Skin epidermis (tissue), 12 donors: Measurements from ENCODE around the gene RAB37.

Experiments used
- H3K27ac ChIP-seq, 21 experiments: fragments of 200-600 bp; sonication (generic) in 11 of 21; one replicate each; pipeline ENCODE4 v1.5.0; 2020; ENCODE audit warnings: mild to moderate bottlenecking in 3 of 21, inconsistent platforms in 2 of 21, moderate library complexity in 2 of 21
- H3K4me3 ChIP-seq, 7 experiments: fragments of 200-600 bp; sonication (generic) in 2 of 7; one replicate each; pipeline ENCODE4 v1.5.0; 2020; ENCODE audit warnings: inconsistent platforms in 2 of 7, mild to moderate bottlenecking in 2 of 7, moderate library complexity in 1 of 7

RAB37 gene

DNA sequence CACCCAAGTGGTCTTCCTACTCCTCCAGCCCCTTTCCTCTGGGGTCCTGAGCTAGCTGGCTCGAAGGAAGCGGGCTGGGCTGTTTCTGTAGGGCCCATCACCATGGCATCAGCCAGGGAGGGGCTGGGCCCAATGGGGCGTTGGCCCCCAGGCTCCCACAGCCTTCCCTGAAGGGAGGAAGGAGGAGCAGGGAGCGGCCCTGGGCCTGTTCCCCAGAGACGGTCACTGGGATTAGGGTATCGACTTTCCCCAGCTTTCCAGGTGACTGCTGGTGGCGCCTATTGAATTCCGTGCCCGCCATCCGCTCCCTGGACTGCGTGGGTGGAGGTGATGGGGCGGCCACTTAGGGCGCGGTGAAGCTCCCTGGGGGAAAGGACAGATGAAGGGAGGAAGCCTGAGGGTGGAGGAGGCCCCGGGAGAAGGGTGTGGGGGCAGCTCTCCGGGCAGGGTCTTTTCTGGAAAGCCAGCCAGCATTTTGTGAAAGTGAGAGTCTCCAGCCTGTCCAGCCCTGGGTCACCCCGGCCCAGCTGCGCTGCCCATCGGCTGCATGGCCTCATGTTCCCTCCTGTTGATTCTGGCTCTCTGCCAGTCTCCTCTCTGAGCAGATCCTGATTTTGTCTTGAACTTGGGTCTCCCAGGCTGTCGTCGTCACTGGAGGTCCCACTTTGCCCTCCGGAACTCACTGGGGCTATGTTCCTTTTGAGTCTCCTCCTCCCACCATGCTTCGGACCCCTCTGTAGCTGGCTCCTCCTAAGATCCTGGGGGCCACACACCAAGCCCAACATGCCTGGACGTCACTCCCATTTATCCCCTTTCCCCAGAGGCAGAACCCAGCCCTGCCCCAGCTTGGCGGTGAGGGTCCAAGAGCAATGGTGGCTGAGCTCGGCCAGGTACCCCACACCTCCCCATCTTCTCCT, 21.1 kb downstream of the RAB37 start:
- Histone ChIP-seq H3K4me3 (peak overlapping the region in 1 of 7 experiments; percentile 2), H3K27ac (peak overlapping the region in 20 of 21 experiments; percentile 4 to 91 (median 74))

DNA sequence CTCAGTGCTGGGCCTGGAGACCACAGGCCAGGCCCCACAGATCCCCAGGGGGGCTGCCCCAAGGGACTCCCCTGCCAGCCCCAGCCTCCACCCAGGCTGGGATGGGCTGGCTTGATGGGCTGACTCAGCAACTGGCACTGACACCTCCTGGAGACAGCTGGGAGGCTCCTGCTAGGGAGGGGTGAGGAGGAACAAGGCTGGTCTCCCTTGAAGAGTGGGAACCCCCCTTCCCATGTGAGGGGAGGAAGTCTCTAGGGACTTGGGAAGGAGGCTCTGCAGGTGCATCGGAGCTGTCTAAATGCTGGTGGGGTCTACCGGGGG, 21.8 kb downstream of the RAB37 start:
- peak overlapping the region in 20 of 21 experiments; percentile 4 to 91 (median 74) for H3K27ac ChIP-seq
- H3K4me3 ChIP-seq: peak overlapping the region in 1 of 7 experiments; percentile 2

DNA sequence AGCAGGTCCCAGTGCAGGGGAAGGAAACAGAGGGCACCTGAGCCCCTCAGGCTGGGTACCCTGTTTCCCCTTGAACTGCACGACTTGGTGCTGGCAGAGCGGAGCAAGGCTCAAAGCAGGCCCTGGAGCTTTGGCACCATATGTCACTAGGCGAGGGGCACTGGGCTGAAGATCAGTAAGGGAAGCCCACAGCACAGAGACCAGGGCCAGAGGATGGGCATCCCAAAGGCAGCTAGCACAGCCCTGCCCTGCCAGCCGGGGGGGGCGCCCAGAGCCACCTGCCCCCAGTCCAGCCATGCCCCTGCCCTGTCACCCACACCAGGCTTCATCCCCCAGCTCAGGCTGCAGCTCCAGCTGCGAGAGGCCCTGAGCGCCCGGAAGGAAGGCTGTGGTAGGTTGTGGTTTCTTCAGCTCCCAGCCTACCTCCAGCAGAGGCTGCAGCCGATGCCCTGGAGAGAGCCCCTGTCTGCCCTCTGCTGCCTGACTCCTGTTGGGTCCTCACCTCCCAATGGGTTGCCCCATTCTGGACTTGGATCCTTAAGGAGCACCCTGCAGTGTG, 22.3 kb downstream of the RAB37 start:
- peak overlapping the region in 20 of 21 experiments; percentile 39 to 91 (median 75) for H3K27ac ChIP-seq
- H3K4me3 ChIP-seq: no peak overlapping the region

DNA sequence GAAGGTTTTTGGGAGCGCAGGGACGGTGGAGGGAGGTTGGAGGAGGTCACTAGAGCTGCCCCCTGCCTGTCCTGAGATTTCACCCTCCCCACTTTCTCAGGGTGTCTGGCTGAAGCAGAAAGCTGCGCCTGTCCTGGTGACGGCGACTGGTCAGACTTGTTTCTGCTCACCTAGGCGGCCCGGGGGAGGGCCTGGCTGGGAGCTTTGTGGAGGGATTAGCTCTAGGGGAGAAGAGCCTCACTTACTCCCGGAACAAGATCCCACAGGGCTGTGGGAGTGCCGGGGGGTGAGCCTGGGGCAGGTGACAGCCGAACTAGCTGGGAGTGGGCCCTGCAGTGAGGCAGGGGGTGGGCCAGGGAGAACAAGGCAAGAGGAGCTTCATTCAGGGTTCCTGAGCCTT, 22.9 kb downstream of the RAB37 start:
- H3K27ac ChIP-seq: peak overlapping the region in 20 of 21 experiments; percentile 39 to 91 (median 75)

DNA sequence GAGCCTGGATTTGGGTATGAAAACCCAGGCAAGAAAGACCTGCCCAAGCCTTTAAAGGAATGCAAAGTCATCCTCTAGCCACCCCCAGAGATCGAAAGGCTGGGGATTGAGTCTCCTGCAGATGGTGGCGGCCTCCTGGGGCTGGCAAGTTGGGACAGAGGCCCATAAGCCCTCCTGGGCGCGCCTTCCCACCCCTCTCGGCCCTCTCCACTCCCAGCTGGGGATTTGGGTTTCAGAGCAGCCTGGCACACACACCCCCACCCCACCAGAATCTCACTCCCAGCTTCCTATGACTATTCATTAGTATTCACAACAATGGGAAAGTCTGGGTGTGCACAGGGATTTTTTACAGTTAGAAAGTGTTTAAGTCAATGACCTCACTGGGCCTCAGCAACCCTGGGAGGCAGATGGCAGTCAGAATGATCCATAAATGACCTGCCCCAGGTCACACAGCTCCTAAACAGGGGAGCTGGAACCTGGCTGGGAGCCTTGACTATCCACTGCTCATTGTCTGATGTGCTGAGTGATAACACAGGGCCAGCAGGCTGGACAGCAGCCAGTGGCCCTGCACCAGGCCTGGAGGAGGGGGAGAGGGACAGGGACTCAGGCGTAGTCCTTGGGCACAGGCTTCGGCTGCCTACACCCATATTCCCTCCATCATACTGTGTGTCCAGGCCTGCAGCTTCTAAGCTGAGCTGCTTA, 23.5 kb downstream of the RAB37 start:
- Histone ChIP-seq H3K27ac (peak overlapping the region in 20 of 21 experiments; percentile 39 to 91 (median 75)), H3K4me3 (no peak overlapping the region)

More for the DNA sequence above, 22.9 kb downstream of the RAB37 start:
- H3K4me3 ChIP-seq: no peak overlapping the region

DNA sequence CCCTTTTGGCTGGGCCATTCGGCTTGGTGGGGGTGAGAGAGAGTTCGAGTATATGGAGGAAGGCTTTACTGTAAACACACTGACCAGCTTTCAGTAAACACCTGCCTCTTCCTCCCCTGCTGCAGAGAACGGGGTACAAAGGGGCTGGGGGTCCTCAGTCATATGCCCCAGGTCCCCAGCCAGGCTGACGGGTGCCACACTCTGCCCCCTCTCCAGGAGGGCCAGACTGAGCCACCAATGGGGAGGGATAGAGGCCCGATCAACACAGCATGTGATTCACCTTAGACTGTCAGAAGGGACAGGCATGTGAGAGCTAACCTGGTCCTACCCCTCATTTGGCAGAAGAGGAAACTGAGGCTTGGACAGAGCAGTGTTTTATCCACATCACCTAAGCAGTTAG, 24.4 kb downstream of the RAB37 start:
- Histone ChIP-seq H3K27ac (peak overlapping the region in 9 of 21 experiments; percentile 62 to 91 (median 75)), H3K4me3 (no peak overlapping the region)

DNA sequence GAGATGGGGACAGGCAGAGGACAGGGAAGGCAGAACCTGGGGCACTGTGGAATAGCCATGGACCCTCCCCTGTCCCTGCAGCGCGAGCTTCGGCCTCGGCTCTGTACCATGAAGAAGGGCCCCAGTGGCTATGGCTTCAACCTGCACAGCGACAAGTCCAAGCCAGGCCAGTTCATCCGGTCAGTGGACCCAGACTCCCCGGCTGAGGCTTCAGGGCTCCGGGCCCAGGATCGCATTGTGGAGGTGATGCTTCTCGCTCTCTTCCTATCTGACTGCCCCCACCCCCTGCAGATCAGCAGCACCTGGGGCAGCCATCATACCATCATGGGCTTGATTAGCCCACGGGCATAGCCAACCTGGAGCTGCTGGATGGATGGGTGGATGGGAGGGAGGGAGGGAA, 24.9 kb downstream of the RAB37 start:
- no peak overlapping the region for H3K27ac ChIP-seq

DNA sequence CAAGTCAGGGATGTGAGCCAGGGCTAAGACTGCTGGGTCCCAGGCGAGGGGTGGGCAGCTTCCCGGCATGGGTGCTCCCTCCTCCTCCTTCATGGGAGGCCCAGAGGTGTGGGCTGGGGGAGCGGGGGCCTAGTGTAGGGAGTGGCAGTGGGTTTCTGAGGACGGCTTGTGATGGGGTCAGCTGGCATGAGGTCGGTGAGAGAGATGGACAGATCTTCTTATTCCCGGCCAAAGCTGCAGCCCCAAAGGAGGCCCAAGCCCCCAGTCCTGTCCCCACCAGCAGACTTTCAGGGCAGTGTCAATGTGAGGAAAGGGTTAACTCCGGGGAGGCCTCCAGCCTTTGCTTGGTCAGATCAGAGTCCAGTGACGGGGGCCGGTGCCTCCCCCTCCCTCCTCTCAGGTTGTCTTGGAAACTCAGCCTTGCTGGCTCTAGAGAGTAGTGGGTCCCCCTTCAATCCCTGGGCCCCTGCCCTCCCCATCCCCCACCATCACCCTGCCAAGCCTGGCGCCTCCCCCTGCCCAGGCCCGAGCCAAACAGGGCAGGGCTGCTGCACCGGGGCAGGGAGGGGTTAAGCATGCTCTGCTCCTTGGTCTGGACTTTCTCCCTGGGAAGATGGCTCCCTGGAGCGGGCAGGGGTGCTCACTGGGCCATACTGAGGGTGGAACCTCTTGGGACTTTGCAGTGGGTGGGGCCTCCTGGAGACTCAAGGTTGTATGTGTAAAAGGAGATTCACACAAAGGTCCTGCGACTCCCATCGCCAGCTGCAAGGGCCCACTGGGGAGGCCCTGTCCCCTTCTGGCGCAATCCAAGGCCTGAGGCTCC, 26.7 kb downstream of the RAB37 start:
- Histone ChIP-seq H3K27ac (peak overlapping the region in 2 of 21 experiments; percentile 11 to 22), H3K4me3 (no peak overlapping the region)

More for the DNA sequence above, 24.9 kb downstream of the RAB37 start:
- no peak overlapping the region for H3K4me3 ChIP-seq

DNA sequence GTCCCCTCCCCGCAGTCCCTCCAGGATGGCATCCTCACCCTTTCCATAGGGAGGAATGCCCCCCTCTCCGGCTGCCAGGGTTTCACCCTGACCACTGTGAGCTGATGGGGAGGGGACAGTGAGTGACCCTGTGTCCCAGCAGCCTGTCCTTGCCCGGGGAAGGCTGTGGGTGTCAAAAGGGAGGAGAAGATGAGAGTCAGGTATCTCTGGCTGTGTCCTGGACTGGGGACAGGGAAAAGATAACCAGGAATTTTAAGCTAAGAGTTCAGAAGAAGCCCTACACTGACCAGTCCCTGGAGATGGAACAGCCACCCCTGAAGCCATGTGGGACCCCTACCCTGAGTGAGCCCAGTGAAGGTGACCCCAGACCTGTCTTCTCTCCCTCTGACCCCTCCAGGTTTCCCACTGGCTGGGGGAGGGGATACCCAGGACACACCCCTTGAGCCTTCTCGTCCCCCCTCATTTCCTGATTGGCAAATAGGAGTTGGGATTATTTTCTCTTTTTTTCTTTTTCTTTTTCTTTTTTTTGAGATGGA, 27.8 kb downstream of the RAB37 start:
- H3K27ac ChIP-seq: no peak overlapping the region
- H3K4me3 ChIP-seq: no peak overlapping the region

DNA sequence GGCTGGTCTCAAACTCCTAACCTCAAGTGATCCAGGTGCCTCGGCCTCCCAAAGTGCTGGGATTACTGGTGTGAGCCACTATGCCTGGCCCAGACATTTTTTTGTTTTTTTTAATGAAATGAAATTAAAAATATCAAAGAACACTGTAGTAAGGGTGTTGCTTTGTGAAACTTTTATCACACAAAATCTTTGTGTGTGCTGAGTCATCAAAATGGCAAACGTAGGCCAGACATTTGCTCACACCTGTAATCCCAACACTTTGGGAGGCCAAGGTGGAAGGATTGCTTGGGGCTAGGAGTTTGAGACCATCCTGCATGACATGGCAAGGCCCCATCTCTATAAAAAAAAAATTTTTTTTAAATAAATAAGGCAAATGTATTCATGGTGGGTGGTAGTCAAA, 29.4 kb downstream of the RAB37 start:
- H3K27ac ChIP-seq: no peak overlapping the region

DNA sequence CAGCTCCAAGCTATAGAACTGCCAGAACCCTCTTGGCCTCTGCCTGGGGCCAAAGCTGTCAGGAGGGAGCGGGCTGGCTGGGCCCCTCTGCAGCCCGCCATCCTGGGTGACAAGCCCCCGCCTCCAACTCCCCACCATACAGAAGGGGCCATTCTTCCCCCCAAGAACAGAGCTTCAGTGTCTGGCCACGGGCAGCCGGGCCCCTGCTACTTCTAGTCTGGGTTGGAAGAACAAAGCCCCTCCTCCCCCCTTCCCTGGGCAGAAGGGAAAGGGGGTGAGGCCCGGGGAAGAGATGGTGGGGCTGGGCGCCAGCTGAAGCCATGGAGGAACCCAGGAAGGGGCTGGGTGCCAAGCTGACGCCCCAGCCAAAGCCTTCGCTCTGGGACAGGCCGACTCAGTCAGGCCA, 30.1 kb downstream of the RAB37 start:
- peak overlapping the region in 7 of 21 experiments; percentile 4 to 59 (median 31) for H3K27ac ChIP-seq
- H3K4me3 ChIP-seq: no peak overlapping the region

More for the DNA sequence above, 29.4 kb downstream of the RAB37 start:
- H3K4me3 ChIP-seq: no peak overlapping the region

DNA sequence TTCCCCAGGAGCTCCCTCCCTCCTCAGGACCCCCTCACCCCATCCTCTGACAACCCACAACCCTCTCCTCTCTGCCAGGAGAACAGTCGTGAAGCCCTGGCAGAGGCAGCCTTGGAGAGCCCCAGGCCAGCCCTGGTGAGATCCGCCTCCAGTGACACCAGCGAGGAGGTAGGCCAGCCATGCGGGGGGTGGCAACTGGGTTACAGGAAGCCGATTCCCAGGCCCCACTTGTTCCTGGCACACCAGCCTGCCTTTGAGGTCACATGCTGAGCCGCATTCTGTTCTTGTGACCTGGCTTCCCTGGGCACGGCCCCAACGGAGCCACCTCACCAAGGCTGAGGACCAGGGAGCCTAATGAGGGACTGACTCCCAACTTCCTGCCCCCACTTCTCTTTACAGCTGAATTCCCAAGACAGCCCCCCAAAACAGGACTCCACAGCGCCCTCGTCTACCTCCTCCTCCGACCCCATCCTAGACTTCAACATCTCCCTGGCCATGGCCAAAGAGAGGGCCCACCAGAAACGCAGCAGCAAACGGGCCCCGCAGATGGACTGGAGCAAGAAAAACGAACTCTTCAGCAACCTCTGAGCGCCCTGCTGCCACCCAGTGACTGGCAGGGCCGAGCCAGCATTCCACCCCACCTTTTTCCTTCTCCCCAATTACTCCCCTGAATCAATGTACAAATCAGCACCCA, 31.2 kb downstream of the RAB37 start:
- H3K27ac ChIP-seq: peak overlapping the region in 9 of 21 experiments; percentile 6 to 59 (median 44)
- no peak overlapping the region for H3K4me3 ChIP-seq

DNA sequence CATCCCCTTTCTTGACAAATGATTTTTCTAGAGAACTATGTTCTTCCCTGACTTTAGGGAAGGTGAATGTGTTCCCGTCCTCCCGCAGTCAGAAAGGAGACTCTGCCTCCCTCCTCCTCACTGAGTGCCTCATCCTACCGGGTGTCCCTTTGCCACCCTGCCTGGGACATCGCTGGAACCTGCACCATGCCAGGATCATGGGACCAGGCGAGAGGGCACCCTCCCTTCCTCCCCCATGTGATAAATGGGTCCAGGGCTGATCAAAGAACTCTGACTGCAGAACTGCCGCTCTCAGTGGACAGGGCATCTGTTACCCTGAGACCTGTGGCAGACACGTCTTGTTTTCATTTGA, 31.7 kb downstream of the RAB37 start:
- Histone ChIP-seq H3K27ac (peak overlapping the region in 2 of 21 experiments; percentile 31 to 59), H3K4me3 (no peak overlapping the region)

DNA sequence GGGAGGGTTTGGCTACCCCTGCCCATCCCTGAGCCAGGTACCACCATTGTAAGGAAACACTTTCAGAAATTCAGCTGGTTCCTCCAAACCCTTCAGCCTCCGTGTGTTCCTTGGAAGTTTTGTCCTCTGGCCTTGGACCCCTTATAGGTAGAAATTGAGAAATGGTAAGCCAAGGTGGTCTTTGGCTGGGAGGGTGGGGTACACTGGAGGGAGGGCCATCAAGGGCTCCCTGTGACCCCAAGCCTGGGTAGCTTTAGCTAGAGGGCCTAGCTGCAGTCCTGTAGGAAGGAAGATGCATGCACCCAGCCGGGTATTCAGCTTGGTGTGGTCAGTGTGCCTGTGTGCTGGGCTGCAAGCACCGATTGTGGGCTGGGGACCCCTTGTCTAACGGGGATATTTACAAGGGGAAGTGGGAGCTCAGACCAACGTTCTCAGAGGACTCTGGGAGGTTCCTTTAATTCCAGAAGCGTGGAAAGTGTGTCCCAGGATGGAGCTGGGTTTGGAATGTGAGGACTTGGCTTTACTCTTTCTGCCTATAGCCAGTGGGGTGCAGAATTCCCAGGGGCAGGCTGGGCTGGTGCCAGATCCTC, 32.3 kb downstream of the RAB37 start:
- no peak overlapping the region for H3K4me3 ChIP-seq
- no peak overlapping the region for H3K27ac ChIP-seq

DNA sequence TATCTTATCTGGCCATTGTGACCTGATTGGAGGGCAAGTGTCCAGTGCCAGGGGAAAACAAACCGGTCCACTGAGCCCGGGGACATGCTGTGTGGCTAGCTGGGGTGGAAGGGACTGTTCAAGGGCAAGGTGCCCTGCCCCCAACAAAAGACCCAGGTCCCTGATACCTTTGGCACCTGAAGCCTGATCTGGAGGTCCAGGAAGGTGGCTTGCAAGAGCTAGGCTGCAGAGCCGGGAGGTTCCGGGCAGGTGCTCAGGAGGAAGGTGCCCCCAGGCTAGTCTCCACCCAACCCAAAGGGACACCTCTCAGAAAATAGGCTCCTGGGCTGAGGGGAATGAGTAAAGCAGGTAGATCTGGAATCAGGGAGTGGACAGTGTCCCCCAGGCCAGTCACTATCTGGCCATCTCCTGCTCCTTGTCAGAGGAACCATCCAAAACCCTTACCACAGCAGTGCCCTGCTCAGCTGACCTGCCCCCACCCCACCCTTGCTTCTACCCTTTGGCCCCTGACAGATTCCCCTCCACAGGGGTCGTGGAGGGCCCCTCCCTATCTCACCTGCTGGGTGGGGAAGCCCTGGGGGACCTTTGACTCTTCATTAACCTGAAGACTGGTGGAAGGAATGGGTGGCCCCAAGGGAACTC, 32.9 kb downstream of the RAB37 start:
- peak overlapping the region in 2 of 21 experiments; percentile 10 to 22 for H3K27ac ChIP-seq
- H3K4me3 ChIP-seq: no peak overlapping the region

DNA sequence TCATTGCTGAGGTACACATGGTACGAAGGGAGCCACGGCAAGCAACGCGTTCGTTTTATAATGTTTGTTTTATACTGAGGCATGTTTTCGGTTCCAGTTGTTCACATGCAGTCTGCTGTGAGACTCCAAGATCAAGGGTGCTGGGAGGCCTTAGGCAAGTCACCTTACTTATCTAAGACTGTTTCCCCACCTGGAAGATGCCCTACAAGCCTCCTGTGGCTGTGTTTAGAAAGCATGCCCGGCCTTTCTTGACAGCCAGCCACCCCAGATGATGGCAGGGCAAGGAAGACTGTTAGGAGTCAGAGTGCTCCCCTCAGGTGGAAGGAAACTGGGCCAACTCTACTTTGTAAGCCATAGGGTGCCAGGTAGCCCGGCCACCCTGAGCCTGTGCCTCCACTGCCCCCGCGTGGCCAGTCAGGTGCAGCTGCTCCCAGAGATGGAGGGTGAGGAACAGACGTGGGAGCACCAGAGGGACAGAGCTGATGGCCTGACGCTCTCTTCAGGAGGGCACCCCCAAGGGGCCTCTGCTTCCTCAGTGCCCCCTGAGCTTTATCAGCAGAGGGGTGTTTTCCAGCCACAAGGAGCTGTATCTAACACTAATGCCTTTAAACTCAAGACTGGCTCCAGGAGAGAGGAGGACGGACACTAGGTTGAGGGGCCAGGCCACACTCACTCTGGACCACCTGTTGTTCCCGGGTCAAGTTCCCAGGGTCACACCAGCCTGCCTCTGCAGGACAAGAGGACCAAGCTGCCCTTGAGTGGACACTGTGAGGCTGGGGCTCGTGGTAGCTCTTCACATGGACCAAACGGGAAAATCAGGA, 33.7 kb downstream of the RAB37 start:
- Histone ChIP-seq H3K4me3 (no peak overlapping the region), H3K27ac (peak overlapping the region in 1 of 21 experiments; percentile 47)

DNA sequence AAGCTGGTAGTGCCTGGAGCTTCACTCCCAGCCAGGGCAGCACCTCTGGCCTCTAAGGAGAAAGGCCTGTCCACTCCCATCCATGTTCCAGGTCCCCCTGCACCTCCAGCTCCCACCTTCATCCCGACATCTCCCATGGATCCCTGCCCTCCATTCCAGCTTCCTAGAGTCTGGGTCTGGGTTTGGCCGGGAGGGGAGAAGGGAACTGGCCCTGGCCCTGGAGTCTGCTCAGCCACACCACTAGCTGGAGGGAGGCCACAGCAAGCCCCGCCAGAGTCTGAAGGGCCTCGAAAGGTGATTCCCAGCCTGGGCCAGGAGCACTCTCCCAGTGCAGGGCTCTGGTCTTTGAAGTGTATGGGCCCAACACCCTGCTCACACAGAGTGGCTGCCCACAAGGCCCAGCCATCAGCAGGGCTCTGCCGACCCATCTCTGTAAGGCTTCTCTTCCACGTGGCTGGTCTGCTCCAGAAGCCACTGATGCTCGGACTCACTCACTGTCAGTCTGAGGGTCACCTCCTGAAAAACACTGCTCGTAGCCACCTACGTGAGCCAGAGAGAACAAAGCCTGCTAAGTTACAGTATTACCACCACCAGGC, 34.4 kb downstream of the RAB37 start:
- Histone ChIP-seq H3K27ac (no peak overlapping the region), H3K4me3 (no peak overlapping the region)
